Upper lobe of left lung (tissue), 4 donors: ENCODE results near the gene SENP8.

ENCODE experiments used
- EP300 ChIP-seq, 4 donors: sonication (generic); formaldehyde crosslinking; IDR thresholded peaks; one replicate each; pipeline ENCODE4 v1.5.1; 2017; ENCODE audit warnings: antibody characterized with exemption in 4 of 4, control low read depth in 2 of 4
- TF ChIP-seq, protein P1 (sequence below), 6 experiments: fragments of 450-650 bp in 4 of 6; fragments of 200-600 bp in 2 of 6; sonication (generic) in 2 of 6; IDR thresholded peaks; one replicate each; pipeline ENCODE4 v1.5.1; 2016 to 2019; ENCODE audit warnings: antibody characterized with exemption in 6 of 6

DNA sequence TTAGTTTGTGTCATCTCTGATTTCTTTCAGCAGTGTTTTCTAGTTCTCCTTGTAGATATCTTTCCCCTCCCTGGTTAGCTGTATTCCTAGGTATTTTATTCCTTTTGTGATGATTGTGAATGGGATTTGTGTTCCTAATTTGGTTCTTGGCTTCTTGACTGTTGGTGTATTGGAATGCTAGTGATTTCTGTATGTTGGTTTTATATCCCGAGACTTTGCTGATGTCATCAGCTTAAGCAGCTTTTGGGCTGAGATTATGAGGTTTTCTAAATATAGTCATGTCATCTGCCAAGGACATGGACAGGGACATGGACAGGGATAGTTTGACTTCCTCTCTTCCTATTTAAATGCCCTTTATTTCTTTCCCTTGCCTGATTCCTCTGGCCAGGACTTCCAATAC is 36.0 kb upstream of the SENP8 start:
- TF ChIP-seq, protein P1, sequence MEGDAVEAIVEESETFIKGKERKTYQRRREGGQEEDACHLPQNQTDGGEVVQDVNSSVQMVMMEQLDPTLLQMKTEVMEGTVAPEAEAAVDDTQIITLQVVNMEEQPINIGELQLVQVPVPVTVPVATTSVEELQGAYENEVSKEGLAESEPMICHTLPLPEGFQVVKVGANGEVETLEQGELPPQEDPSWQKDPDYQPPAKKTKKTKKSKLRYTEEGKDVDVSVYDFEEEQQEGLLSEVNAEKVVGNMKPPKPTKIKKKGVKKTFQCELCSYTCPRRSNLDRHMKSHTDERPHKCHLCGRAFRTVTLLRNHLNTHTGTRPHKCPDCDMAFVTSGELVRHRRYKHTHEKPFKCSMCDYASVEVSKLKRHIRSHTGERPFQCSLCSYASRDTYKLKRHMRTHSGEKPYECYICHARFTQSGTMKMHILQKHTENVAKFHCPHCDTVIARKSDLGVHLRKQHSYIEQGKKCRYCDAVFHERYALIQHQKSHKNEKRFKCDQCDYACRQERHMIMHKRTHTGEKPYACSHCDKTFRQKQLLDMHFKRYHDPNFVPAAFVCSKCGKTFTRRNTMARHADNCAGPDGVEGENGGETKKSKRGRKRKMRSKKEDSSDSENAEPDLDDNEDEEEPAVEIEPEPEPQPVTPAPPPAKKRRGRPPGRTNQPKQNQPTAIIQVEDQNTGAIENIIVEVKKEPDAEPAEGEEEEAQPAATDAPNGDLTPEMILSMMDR (IDR thresholded peaks at IDR 0.05): no peak
- no peak for TF ChIP-seq EP300 (IDR thresholded peaks at IDR 0.05)
